BE2C (cell line): ENCODE results near the gene ZFYVE28.

ENCODE experiments used
- DNase-seq: peaks from one replicate; pipeline ENCODE4 v3.0.0-alpha.2; 2020
- H3K27me3 ChIP-seq: fragments of 250-450 bp; sonication (Bioruptor Pico); 2 replicates; pipeline ENCODE4 v1.5.1; 2020; ENCODE audit warnings: mild to moderate bottlenecking
- H3K36me3 ChIP-seq: fragments of 250-450 bp; sonication (Bioruptor Pico); 2 replicates; pipeline ENCODE4 v1.5.1; 2020; ENCODE audit warnings: mild to moderate bottlenecking
- H3K4me1 ChIP-seq: fragments of 250-450 bp; sonication (Bioruptor Pico); 2 replicates; pipeline ENCODE4 v1.5.1; 2020
- H3K4me3 ChIP-seq: 2 replicates; pipeline ENCODE4 v1.5.1; 2011; ENCODE audit warnings: low read depth, low read length
- H3K9me3 ChIP-seq: fragments of 250-450 bp; sonication (Bioruptor Pico); 2 replicates; pipeline ENCODE4 v1.5.1; 2020
- TF ChIP-seq, protein P1 (sequence below): IDR thresholded peaks from 2 replicates; pipeline ENCODE4 v1.5.1; 2012; ENCODE audit warnings: mild to moderate bottlenecking, low read depth, low read length

The ZFYVE28 gene

DNA sequence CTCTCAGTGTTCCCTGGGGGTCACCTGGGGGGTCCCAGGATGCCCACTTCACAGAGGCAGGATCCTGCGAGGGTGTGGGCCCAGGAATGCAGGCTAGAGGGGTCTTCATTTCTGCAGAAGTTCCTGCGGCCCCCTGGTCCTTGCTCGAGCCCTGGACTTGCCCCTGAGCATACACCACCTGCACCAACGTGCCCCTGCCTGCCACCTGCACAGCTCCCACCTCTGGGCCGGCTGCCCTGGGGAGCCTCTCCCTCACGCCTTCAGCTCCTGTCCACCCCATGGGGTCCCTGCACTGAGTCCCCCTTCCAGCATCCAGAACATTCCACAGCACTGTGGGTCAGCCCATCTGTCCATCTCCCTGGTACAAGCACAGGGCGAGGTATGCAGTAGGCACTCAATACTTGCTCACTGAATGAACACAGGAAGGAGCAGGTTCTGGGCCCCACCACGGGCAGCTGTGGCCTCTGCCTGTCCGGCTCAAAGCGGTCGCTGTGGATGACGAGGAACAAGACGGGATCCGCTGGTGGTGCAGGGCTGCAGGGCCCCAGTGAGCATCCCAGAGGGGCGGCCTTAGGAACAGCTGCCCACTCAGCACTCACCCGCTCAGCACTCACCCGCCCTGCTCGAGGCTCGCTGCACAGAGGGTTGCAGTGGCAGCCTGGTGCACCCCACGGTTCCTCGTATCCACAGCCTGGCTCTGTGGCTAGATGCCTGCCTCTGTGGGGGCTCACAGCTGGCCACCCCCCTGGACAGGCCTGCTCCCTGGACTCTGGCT is 86.1 kb downstream of the ZFYVE28 start:
- H3K4me3 ChIP-seq: no peak overlapping the region
- no peak for DNase-seq
- H3K36me3 ChIP-seq: no peaks in the 10 kb centered on the region
- no peaks in the 10 kb centered on the region for H3K27me3 ChIP-seq
- TF ChIP-seq, protein P1, sequence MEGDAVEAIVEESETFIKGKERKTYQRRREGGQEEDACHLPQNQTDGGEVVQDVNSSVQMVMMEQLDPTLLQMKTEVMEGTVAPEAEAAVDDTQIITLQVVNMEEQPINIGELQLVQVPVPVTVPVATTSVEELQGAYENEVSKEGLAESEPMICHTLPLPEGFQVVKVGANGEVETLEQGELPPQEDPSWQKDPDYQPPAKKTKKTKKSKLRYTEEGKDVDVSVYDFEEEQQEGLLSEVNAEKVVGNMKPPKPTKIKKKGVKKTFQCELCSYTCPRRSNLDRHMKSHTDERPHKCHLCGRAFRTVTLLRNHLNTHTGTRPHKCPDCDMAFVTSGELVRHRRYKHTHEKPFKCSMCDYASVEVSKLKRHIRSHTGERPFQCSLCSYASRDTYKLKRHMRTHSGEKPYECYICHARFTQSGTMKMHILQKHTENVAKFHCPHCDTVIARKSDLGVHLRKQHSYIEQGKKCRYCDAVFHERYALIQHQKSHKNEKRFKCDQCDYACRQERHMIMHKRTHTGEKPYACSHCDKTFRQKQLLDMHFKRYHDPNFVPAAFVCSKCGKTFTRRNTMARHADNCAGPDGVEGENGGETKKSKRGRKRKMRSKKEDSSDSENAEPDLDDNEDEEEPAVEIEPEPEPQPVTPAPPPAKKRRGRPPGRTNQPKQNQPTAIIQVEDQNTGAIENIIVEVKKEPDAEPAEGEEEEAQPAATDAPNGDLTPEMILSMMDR: no peak
- H3K9me3 ChIP-seq: no peaks in the 10 kb centered on the region
- no peaks in the 10 kb centered on the region for H3K4me1 ChIP-seq

DNA sequence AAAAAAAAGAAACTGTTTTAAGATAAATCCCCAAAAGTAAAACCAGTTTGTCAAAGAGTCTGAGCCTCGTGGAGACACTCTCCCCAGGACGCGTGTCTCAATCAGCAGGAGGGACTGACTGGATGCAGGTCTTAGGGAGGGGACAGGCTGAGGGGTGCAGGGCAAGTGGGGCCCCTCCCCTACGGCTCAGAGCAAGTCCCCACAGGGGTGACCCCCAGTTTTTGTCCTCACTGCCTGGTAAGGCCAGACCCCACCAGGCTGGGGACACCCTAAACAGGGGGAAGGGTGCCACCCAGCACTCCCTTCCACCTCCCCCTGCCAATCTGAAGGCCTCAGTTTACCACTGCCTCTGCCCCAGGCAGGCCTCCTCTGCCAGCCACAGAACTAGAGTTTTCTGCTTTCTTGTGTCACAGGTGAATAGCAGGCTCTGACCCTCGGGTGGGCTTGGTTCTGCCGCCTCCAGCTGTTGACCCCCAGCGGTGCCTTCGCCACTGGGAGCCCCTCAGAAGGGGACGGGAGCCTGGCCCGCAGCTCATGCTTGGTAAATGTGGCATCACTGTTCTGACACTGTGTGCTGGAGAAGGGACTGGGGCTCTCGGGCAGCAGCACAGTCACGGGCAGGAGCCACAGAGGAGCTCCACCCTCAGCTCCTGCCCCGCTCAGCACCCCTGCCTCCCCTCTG is 86.8 kb downstream of the ZFYVE28 start:
- Histone ChIP-seq H3K9me3 (no peaks in the 10 kb centered on the region), H3K27me3 (no peaks in the 10 kb centered on the region), H3K4me1 (no peaks in the 10 kb centered on the region), H3K36me3 (no peaks in the 10 kb centered on the region), H3K4me3 (no peak overlapping the region)
- TF ChIP-seq, protein P1: no peak
- DNase-seq: no peak

DNA sequence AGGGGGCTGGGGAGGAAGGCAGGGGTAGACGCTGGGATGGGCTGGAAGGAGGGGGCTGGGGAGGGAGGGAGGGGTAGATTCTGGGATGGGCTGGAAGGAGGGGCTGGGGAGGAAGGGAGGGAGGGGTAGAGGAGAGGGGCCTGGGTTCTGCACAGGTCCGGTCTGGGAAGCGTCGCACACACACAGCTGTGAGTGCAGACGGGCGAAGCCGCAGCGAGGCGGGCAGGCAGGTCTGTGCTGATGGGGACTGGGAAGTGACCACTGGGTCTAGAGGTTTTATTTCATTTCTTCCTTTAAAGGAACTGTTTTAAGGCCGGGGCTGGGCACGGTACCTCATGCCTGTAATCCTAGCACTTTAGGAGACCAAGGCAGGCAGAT is 87.4 kb downstream of the ZFYVE28 start:
- no peaks in the 10 kb centered on the region for H3K27me3 ChIP-seq
- H3K4me3 ChIP-seq: no peak overlapping the region
- H3K4me1 ChIP-seq: no peaks in the 10 kb centered on the region
- TF ChIP-seq, protein P1: no peak
- DNase-seq: no peak
- no peaks in the 10 kb centered on the region for H3K36me3 ChIP-seq
- H3K9me3 ChIP-seq: no peaks in the 10 kb centered on the region

DNA sequence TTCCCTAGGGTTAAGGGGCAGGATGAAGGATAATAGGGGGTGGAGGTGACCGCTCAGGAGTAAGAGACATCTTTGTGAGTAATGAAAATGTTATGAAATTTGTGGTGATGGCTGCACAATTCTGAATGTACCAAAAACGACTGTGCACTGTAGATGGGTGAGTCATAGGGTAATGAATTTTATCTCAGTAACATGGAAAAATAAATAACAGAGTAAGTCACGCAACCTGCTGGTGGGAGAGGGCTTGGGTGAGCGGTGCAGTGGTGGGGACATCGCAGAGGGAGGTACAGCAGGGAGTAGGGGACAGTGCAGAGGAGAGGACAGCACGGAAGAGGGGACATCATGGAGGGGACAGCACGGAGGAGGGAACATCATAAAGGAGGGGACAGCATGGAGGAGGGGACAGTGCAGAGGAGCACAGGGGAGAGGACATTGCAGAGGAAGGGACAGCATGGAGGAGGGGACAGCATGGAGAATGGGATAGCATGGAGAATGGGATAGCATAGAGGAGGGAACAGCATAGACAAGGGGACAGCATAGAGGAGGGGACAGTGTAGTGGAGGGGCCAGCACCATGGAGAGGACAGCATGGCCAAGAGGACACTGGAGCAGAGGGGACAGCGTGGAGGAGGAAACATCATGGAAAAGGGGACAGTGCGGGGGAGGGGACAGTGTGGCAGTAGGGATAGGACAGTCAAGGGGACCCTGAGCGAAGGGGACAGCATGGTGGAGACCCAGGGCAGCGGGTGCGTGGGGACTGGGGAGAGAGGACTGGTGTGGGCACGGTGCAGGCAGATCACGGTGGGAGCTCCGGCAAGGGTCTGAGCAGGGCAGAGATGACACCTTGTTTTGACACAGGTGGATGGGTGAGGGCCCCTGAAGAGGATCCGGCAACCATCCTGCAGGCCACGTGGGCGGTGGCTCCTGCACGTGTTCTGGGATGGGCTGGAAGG is 88.1 kb downstream of the ZFYVE28 start:
- H3K4me3 ChIP-seq: no peak overlapping the region
- H3K36me3 ChIP-seq: no peaks in the 10 kb centered on the region
- no peaks in the 10 kb centered on the region for H3K9me3 ChIP-seq
- TF ChIP-seq, protein P1: no peak
- no peaks in the 10 kb centered on the region for H3K4me1 ChIP-seq
- no peaks in the 10 kb centered on the region for H3K27me3 ChIP-seq
- DNase-seq: no peak

DNA sequence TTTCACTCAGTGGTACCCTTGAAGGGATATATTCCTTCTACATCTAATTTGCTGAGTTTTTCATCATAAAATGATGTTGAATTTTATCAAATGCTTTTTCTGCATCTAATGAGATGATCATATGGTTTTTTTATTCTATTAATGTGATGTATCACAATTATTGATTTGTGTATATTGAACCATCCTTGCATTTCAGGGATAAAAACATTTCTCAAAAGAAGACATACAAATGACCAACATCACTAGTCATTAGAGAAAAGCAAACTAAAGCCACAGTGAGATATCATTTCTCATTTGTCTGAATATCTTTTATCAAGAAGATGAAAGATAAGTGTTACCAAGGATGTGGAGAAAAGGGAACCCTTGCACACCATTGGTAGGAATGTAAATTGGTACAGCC is 90.9 kb downstream of the ZFYVE28 start:
- no peaks in the 10 kb centered on the region for H3K27me3 ChIP-seq
- TF ChIP-seq, protein P1: no peak

More for the DNA sequence above, 90.9 kb downstream of the ZFYVE28 start:
- H3K4me3 ChIP-seq: no peak overlapping the region
- no peaks in the 10 kb centered on the region for H3K36me3 ChIP-seq
- H3K4me1 ChIP-seq: no peaks in the 10 kb centered on the region
- H3K9me3 ChIP-seq: no peaks in the 10 kb centered on the region
- no peak for DNase-seq
